GM23248 (cell line): ENCODE measurements around the gene B4GALT3.

Experiments used
- EZH2 ChIP-seq: fragments of 200-600 bp; sonication (generic); IDR thresholded peaks from 2 replicates; pipeline ENCODE4 v1.6.1; 2018; ENCODE audit warnings: antibody characterized with exemption, mild to moderate bottlenecking; ENCODE audit not compliant: insufficient read depth, poor library complexity, severe bottlenecking
- EZH2phosphoT487 ChIP-seq: fragments of 200-600 bp; sonication (generic); IDR thresholded peaks from 2 replicates; pipeline ENCODE4 v1.6.1; 2018; ENCODE audit warnings: antibody characterized with exemption, moderate library complexity, mild to moderate bottlenecking, low read depth; ENCODE audit not compliant: insufficient read depth

DNA sequence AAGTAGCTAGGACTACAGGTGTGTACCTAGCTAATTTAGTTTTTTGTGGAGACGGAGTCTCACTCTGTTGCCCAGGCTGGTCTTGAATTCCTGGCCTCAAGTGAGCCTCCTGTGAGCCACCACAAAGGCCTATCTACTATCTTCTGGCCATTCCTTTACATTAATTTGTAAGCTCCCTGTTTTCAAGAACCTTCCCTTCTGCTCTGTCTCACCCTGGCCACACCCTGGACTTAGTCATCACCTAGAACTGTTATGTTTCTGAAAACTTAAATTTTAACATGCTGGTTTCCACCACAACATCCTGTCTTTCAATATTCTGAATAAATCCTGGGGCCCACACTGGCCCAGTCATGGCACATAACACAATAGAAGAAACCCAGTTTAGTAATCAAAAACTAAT is 4.9 kb upstream of the B4GALT3 start:
- TF ChIP-seq EZH2 (no peak), EZH2phosphoT487 (no peak)
